ENCODE results near the gene EEF1AKMT1.

The EEF1AKMT1 gene, protein sequence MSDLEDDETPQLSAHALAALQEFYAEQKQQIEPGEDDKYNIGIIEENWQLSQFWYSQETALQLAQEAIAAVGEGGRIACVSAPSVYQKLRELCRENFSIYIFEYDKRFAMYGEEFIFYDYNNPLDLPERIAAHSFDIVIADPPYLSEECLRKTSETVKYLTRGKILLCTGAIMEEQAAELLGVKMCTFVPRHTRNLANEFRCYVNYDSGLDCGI

GRCh38 chr13:20773194-20774080 is at the start of gene EEF1AKMT1:
TSS of gene EEF1AKMT1 (minus strand) at chr13:20773961. CDS start at chr13:20757598, 16,363 bp downstream.
- DNase-seq (ENCODE audit: low read depth) = peak; percentile 30

- no peak for DNase-seq (ENCODE audit: low read depth)
These were observed 49.3 kb upstream of the EEF1AKMT1 start for GRCh38 chr13:20823071-20823470.

GRCh38 chr13:20822406-20822805 is 48.6 kb upstream of the EEF1AKMT1 start:
- no peak for DNase-seq (ENCODE audit: low read depth)

- no peak for DNase-seq (ENCODE audit: low read depth)
These were observed 46.0 kb upstream of the EEF1AKMT1 start for GRCh38 chr13:20819715-20820114.

DNA sequence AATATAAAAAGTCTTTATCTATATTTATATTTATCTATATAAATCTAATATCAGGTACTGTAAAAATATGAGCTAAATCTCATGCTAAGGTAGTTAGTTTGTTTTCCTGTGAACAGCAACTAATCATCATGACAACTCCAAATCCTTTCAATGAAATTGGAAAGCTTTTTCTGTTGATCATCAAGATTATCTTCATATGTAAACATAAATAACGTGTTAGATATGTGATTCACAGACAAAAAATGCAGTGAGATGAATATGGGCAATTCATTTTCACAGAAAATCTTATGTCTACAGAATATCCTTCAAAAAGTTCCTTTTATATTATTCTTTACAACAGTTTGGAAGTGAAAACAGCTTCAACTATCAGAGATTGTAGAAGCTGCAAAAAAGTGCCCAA is 41.7 kb upstream of the EEF1AKMT1 start:
- no peak for DNase-seq (ENCODE audit: low read depth)

DNA sequence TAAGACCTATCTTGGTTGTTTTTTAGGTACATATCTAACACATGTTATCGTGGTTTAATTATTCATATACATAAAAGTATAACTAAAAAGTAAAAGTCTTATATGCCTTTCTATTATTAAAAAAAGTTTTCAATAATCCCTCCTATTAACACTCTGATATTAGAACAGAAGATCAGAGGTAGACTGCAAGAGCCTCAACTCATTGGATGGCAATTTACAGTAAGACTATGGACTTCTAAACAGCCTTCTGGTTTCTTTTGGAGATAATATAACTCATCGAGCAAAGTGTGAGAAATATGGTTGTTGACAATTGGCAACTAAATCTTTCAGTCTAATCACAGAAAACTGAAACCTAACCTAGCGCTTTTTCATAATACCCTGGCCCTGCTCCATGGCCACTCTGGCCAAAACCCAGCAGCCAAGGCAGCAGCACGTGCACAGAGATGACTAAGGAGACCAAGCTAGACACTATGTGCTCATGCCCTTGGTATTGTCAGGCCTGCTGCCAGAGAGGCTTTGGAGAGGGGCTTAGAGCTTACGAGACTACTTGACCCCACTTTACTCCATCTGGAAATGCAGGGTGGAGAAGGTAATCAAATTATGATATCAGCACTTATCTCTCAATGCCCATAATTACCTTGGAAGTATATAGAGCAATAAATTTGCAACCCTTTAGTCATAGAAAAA is 40.6 kb upstream of the EEF1AKMT1 start:
- DNase-seq (ENCODE audit: low read depth) = peak; percentile 72

- DNase-seq (ENCODE audit: low read depth) = no peak
These were observed 39.1 kb upstream of the EEF1AKMT1 start for GRCh38 chr13:20812890-20813289.

DNA sequence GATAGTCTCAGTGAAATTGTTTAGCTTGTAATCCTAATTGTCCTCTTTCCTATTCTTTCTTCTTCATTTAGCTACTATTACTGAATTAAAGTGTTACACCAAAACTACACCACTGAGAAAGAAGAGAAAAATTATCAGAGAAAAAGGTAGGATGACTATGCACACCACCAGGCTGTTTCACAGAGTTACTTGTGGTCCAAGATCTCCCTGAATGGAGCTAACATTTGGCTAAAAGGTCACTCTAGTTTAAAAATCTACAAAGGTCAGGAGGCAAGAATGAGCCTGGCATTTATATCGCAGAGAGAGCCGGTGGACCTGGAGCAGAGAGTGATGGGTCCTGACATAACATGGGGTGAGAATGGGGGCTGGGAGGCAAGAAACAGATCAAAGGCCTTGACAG is 37.0 kb upstream of the EEF1AKMT1 start:
- no peak for DNase-seq (ENCODE audit: low read depth)

GRCh38 chr13:20808874-20809273 is 35.1 kb upstream of the EEF1AKMT1 start:
- no peak for DNase-seq (ENCODE audit: low read depth)

GRCh38 chr13:20803180-20803965 is 29.6 kb upstream of the EEF1AKMT1 start:
- no peak for DNase-seq (ENCODE audit: low read depth)

DNA sequence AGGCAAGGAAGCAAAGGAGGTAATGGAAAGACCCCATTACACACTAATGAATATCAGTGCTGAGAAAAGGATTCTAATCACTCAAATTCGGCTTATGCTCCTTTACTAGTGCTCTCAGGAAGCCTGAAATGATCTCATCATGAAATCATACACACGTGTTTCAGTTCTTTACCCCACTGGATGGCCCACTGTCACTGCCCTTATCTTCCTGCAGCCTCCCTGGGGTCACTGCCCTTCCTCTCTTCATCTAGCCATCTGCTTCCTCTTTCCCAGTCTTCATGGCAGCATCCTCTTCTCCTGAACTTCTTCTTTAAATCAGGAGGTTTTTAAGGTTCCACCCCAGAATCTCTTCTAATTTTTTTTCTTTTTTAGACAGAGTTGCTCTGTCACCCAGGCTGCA is 27.9 kb upstream of the EEF1AKMT1 start:
- DNase-seq (ENCODE audit: low read depth) = no peak

DNA sequence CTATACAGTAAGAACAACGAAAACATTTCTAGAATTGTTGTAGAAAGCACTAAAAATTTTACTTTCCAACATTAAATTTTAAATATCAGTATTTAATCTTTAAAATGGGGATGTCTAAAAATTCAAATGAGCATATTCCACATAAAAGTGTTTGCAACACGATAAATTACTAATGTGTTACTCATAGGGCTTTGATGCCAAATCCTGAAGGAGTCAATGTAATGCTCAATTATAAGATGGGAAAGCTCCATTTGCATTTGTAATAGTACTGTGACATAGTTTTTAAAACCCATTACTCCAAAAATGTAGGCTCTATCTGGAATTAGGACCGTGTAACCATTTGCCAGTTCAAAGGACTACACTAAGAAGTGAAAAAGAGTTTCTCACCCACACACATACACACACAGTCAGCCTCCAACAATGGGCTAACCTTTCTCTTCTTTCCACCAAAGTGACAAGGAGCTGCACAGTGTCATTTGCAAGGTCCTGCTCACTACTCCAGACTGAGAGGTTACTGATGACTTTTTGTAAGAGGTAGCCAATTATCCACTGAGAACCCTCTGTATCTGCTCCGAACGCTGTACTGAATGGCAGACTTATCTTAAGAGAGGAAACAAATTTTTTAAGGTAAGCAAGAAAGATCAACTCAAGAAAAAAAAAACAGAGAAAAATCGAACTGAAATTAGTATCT is 26.1 kb upstream of the EEF1AKMT1 start:
- no peak for DNase-seq (ENCODE audit: low read depth)

- DNase-seq (ENCODE audit: low read depth) = no peak
These were observed 24.3 kb upstream of the EEF1AKMT1 start for GRCh38 chr13:20798027-20798426.

DNA sequence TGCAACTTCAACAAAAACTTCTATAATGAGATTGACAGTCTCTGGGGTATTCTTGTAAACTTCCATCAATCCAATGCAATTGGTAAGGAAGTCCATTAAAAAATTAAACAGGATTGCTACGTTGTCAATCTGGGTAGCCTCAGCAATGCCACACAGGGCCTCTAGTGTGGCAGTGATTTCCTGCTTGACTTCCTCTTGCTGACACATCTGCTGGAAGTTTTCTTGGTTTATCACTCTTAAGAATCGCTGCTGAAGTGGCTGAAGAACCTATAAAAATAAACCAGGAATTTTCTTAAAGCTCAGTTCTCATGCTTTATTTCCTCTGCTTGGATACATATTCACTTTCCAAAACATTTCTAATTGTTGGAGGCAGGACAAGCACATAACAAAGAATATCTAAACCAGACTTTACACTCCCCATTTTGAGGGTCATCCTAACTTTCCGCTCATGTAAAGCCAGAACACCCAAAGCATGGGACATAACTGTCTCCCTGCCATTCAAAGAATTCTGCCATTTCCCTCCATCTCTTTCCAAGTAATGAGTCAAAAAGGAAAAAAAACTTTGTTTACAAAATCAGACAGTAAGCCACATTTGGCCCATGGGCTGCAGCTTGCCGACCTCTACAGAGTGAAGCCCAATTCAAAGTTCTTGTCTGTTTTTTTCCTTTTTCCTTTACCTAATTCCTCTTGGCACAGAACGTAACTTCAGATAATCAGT is 23.2 kb upstream of the EEF1AKMT1 start:
- DNase-seq (ENCODE audit: low read depth) = no peak

DNA sequence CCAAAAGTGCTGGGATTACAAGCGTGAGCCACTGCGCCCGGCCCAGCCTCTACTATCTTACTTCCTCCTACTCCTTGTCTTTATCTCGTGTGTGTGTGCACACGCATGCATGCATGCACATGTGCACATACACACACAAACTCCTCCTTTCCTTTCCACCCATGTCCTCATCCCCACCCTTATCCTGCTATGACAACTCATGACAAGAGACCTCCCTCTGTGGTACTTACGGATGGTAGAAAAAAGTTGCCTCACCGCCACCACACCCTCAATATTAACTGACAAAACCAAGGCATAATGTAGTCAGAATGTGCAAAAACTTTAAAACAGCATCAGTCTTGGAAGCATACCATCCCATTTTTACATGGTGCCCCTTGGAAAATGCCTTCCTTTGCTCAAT is 15.9 kb upstream of the EEF1AKMT1 start:
- no peak for DNase-seq (ENCODE audit: low read depth)

DNA sequence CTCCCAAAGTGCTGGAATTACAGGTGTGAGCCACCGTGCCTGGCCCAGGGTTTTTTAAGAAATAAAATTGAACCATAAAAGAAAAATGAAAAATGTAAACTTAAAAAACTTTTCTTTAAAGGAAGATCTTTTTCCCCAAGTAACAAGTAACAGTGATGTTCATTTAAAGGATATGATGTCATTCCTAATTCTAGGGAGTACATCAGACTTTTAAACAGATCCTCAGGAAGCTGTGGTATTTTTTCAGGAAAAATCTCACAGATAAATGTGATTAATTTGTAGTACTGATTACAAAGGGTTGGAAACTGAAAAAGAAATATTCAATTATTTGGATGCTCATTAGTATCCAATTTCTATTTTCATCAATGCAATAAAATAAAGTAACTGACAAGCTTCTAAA is 14.6 kb upstream of the EEF1AKMT1 start:
- DNase-seq (ENCODE audit: low read depth) = no peak

- DNase-seq (ENCODE audit: low read depth) = no peak
These were observed 13.4 kb upstream of the EEF1AKMT1 start for GRCh38 chr13:20787180-20787579.

DNA sequence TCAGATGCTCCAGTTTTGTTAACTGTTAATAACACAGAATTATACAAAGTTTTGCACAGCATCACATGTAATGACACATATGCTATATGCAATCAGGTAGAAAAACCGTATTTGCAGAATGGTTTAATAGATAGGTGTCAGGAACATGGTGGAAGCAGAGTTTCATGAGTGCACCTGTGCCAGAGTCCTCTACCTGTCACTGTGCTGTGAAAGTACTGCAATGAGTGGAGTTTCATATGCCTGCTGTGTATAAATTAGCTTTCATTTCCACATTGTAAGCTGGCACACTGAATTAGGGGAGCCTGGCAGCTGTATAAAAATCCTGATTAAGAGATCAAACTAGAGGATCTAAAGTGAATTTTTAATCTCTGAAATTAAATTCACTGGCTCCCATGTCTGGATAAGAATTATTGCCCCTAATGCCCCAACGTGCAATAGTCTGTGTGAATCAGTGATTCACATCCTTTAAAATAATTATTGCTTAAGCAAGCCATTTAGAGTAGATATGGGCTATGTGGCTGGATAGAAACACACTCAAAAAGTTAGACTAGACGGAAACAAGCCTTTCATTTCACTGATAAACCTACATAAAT is 8.5 kb upstream of the EEF1AKMT1 start:
- DNase-seq (ENCODE audit: low read depth) = no peak

DNA sequence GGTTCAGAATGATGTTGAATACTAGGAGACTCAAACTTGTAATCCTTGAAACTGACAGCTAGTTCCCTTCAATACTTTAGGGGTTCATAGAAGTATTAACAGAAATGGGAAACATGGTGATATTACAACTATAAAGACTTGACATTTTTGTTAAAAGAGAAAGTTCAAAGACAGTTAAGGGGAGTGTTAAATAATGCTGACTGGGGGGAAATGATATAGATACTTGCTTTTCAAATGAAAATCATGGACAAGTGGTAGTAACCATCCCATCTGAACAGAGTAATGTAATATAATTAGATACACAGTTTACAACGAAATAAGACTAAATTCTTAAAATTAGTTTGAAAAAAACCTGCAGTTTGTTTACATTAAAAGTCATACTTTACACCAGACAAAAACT is 6.6 kb upstream of the EEF1AKMT1 start:
- no peak for DNase-seq (ENCODE audit: low read depth)

DNA sequence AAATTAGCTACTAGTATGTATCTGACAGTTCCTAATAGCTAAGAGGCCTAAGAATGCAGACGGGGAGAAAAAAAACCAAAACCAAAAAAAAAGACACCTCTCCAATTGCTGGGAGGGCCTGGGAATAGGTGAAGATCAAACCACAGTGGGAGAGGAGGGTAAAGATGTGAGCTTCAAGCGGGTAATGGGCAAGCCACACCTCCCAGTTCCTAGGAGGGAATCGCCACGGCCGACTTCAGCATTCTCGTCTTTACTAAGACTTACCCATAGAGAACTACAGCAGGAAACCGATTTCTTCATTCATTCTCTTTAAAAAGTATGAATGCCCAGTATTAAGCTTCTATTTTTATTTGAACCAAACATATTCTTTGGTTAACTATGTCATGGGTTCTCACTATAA is 5.6 kb upstream of the EEF1AKMT1 start:
- DNase-seq (ENCODE audit: low read depth) = no peak

Measured in HS-5 (cell line).